NCI-H2081 (cell line): ENCODE data around the gene S100A10.

Experiments
- DNase-seq, 2 experiments: peaks; one replicate each; lab custom pipeline; 2025; lab: John Stamatoyannopoulos, UW

S100A10 gene

DNA sequence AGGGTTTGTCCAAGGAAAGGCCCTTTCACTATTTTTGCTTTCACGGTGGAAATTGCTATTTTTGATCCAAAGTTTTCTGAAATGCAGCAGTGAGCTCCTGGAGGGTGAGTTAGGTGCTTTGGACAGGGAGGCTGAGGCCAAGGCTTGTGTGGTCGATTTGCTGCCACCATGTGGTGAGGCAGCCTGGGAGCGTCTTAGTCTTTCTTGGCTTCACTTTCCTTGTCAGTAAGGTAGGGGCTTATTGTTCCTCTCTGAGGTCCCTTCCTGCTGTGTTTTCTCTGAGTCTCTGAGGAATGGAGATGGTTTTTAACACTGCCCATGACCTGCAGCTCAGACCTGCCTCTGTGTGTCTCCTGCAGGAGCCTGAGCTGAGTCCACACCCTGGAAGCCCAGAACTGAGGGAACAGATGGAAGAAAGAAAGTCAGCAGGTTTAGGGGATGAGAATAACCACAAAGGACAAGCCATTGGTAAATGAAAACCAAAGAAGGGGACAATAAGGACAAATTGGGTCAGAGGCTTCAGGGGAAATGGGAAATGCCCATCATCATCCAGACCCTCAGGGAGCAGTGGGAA, 20.1 kb upstream of the S100A10 start:
- peak in 1 of 2 experiments; percentile 28 for DNase-seq

DNA sequence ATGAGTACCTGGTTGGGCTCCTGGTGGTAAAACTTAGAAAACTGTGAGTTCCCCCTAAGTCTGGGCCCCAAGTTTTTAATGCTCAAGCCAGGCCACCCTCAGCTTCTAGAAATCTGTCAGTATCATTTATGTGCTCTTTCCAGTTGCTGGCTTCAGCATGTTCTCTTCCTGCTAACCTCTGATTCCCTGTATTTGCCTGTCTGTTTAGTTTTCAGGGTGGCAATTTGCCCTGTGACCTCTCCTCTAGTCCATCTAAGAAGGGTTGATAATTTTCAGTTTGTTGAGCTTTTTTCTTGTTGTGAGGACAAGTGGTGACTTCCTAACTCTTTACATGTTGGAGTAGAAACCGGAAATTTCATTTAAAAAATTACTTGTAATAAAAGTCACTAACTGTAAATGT, 16.0 kb upstream of the S100A10 start:
- DNase-seq = no peak

DNA sequence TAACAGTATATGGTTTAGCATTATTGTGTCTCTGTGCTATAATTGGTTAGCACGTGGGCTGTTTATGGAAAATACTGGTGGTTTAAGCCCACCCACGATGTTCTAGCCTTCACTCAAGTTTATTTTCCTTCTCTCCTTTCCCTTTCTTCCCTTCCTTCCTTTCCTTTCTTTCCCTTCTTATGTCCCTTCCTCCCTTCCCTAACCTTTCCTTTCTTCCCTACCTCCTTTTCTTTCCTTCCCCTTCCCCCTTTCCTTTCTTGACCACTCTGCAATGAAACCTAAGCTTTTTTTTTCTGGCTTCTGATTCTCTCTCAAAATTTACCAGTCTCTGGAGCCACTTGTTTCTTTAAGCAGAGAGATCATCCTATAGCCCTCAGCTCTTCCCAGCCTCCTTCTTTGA, 13.4 kb upstream of the S100A10 start:
- DNase-seq = no peak

DNA sequence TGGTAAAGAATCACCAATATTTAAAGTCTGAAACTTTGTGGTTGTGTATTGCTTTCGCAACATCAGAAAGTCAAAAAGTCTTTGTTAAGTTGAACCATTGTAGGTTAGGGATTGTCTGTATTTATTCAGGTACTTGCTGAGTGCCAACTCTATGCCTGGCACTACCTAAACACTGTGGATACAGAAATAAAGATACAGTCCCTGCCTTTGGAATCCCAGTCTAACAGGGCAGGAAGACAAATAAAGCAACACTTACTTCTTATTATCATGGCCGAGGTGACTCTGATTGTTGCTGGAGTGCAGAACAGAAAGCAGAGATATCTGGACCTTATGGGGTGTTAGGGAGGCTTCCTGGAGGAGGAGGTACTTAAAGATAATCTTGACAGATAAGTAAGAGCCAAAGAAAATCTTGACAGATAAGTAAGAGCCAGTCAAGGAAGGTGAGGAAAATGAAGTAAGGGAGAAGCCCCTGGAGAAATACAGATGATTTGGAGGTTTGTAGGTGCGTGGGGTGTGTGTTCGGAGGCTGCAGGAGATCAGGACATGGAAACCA, 11.8 kb upstream of the S100A10 start:
- DNase-seq = no peak

DNA sequence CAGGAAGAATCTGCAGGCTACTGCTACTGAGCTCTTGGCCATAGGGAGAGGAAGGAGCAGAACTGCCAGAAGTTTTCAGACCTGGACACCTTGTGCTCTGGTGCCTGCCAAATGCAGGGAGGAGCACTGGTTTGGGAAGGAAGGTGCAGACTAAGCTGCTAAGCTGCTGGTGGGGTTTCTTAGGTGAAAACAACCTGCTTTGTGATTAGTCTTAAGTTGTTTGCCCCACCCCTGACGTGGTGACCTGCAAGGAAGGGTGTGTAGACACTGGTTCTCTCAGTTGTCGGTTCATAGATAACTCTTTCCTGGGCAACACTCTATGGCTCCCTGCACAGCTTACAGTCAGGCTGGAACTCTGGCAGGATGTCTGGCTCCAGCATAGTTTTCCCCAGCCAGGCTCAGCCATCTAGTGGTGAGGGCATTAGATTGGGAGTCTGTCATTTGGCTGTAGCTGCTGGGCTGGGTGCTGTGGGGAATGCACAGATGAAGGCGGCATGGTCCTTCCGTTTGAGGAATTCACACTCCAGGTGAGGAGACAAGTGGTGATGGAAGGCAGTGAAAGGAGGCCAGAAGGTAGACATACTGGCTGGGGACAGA, 10.3 kb upstream of the S100A10 start:
- DNase-seq = no peak

DNA sequence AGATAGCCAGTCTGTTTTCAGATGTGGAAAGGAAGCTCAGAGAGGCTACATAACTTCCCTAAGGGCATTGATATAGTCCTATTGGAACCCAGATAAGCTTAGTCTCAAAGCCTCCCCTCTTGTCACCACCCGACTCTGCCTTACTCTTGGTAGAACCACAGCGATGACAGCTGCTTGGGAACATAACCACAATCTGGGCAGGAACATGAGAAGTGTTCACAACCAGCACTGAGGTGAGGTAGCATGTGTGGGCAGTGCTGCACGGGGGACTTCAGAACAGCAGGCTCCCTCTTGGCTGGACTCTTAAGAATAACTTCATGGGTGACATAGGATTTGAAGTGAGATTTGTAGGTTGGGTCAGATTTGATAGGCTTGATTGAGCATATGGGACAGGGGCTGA, 9.3 kb upstream of the S100A10 start:
- no peak for DNase-seq

DNA sequence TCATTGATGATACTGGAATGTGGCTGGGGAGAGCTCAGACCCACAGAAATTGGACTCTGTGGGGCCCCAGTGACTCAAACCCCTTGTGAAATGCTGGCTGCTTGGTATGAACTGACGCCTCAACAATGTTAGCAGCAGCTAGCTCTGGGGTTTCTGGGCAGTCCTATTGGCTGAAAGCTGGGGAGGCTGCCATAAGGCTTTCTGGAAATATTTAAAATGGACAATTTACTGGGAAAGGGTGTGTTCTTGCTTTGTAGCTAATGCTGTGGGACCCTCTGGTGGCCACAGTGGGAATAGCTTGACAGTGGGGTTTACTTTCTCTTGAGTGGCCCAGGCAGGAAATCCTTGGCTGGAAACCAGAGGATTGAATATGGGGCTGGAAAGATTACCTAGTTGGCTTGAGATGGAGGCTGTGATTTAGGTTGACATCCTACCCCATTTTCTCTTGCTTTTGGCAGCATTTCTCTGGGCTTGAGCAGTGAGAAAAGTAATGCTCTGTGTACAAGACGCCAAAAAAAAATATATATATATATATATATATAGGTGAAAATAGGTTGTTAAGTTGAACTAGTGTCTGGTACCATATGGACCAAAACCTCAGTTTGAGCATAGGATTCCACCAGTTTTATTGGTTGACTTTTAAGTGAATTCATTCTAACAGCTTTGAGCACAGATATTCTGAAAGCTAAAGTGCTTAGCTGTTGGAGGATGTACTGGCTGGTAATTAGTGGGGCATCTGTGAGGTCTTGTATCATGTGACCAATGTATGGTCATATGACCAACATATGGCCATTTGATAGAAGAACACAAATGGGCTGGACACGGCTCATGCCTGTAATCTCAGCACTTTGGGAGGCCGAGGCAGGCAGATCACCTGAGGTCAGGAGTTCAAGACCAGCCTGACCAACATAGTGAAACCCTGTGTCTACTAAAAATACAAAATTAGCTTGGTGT, 8.2 kb upstream of the S100A10 start:
- peak; percentile 82 to 86 for DNase-seq

DNA sequence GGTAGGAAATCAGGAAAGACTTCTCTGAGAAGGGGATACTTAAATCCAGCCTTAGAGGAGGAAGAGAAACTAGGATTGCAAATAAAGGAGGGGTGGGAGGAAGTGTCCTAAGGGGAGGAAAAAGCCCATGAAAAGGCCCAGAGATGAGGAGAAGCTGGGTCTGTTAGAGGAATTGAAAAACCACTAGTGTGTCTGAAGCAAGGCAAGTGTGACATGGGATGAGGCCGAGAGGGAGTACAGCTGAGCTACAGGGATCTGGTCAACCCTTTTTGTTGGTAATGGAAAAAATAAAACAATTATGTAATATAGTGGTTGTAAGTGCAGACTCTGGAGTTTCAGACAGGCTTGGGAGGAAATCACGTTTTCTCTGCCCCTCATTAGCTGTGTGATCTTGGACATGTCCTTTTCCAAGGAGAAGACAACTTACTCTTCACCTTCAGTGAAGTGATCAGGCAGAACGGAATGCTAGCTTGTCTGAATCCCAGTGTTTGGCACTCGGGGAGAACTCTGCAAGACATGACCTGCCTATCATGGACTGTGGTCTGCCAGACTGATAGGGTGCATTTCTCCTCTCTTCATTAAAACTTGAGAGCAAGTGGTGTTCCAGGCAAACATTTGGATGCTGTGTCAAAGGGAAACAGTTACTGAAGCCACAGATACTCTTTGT, 7.4 kb upstream of the S100A10 start:
- DNase-seq = no peak

DNA sequence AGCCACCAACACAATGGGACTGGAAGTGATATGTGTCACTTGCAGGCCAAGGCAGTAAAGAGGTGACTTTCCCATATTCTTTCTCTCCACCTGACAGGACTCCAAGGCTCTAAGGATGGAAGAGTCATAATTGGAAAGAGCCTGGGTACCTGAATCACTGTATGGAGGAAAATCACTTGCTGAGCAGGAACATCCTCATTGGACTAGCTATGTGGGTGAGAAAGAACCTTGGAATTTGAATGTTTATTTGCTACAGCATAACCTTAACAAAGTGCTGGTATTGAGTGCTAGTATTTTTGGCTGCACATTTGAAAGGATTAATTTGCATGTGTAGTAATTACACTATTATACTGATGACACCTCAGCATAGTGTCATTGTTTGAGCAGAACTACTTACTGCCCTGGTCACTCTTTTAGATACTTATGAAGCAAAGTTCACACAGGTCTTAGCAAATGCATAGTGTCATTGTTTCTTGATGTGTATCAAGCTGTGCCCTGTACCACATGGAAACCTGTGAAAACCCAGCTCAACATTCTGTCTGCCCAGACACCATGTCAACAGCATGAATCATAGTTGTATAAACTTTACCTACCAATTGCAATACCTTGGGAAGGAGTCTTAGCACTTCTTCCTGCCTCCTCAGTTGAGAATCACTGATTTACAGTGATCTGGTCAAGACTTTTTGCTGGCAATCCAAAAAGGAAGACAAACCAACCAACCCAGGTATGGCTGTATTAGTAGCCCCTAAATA, 5.1 kb upstream of the S100A10 start:
- DNase-seq = no peak

DNA sequence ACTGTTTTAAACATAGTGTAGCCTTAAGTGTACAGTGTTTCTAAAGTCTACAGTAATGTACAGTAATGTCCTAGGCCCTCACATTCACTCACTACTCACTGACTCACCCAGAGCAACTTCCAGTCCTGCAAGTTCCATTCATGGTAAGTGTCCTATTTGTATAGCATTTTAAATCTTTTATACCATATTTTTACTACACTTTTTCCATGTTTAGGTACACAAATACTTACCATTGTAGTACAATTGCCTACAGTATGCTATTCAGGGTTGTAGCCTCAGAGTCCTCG, 3.6 kb upstream of the S100A10 start:
- DNase-seq = no peak

DNA sequence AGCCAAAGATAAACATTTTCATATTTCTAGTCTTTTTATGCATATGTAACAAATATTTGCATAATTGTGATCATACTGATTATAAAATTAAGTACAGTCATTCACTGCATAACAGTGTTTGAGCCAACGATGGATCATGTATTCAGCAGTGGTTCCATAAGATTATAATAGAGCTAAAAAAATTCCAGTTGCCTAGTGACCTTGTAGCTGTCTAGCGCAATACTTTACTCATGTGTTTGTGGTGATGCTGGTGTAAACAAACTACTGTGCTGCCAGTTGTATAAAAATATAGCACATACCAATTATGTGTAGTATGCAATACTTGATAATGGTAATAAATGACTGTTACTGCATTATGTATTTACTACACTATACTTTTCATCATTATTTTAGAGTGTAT, 2.1 kb upstream of the S100A10 start:
- no peak for DNase-seq

DNA sequence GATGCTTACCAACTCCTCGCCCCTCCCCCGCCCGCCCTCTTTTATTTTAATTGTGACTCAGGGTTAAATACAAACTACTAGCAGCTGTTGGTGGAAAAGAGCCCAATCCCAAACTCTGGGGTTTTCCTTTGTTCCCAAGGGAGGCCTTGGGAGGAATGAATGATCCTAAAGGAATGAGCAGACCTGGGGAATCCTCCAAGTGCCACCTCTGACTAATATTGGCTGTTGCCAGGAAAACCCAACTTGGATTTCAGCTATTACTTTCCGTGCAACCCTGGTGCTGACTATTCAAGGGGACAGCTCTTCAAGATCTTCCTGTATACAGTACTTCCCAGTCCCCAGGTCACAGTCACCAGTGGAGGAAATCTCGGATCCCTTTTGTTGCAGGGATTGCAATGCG, 1.3 kb upstream of the S100A10 start:
- no peak for DNase-seq

DNA sequence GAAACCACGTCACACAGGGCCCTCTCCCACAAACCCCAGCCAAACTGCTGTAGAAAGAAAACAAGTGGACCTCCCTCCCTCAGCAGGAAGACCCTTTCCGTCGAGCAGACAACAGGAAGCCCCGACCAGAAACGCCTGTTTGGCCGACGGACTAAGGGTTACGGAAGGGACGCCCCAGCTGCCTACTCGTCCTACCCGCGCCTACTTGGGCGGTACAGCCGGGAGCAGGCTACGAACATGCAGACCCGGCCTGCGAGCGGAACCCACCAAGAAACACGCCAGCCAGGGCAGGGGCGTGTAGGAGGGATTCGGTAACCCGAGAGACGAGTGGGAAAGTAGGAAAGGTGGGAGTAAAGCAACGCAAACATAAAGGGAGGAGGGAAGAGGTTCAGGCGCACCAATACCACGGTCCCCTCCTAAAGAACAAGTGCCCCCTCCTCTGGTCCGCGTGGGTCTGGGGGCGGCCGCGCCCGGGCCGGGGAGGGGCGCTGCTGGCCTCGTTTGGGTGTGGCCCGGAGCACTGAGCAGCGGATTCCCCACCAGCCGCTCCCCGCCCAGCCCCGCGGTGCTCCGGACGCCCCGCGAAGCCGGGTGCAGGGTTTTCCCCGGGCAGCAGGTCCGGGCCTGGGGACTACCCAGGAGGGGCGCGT, 450 bp downstream of the S100A10 start:
- peak in 1 of 2 experiments; percentile 7 for DNase-seq

DNA sequence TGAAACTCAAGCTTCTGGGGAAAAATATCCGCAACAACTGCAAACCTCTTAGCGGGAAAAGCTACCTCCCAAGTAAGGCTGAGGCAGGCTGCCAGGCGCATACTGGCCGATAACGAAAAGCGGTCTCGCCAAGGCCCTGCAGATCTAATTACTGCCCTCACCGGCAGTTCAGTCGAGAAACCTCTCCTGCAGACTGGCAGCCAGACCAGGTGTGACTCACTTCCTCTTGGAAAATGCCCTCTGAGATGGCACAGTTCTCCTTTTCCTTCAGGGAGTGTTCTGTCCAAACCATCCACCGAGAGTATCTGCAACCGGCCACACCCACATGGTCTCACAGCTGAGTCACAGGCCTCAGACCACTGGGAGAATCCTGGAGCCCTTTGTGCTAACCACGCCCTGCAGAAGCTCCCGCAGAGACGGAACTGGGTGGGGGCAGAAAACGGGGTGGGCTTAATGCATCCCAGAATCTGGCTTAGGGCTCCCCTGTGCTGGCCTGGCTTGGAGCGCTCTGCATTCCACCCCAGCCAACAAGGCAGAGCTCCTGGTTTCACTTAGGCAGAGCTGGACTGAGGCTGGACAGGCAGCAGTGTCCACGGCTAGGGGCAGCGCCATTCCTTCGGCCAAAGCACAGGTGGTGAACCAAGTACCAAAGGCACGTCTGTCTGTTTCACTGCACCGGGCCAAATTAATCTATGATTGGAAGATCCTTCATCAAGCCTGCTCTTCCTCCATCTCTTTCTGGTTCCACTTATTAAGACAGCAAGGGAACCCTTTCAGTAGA, 1.2 kb downstream of the S100A10 start:
- peak in 1 of 2 experiments; percentile 18 for DNase-seq

DNA sequence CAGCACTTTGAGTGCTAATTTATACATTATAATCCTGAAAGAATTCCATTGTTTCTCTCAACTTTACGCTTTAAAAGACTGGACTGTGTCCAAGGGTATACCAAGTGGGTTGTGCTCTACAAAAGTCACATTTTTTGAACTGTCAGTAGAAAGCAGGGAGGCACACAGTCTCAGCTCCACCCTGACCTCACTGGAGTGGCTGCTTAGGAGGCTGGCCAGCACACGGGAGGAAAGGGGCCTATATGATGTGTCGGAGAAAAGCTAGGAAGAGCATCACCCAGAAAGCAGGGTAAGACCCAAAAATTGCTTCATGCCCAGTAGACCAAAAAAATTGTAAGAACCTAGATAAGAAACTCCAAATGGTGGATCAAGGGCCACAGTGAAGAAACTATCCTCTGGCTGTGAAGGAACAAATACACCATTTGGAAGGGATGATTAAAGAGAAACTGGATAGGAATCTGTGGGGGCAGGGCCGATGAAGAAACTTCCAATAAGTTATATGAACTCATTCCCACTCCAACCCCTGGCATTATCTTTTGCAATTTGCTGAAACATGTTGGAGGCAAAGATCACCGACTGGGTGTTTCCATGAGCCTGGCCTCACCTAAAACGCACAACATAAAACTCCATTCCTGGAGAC, 1.9 kb downstream of the S100A10 start:
- no peak for DNase-seq

DNA sequence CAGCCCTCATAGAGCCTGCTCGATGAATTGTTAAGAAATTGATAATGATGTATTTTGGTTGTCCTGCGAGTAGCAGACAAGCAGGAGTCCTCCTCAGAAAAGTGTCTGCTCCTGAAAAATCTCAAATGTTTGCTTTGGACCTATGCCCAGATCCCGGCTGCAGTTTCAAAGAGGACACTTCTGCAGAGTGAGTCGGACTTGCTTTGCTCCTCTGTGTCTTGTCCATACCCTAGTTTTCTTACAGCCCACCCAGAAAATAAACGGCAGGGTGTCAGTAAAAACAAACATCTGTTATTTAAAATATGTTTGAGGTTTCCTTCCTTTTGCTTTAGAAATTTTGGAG, 2.8 kb downstream of the S100A10 start:
- peak in 1 of 2 experiments; percentile 39 for DNase-seq

DNA sequence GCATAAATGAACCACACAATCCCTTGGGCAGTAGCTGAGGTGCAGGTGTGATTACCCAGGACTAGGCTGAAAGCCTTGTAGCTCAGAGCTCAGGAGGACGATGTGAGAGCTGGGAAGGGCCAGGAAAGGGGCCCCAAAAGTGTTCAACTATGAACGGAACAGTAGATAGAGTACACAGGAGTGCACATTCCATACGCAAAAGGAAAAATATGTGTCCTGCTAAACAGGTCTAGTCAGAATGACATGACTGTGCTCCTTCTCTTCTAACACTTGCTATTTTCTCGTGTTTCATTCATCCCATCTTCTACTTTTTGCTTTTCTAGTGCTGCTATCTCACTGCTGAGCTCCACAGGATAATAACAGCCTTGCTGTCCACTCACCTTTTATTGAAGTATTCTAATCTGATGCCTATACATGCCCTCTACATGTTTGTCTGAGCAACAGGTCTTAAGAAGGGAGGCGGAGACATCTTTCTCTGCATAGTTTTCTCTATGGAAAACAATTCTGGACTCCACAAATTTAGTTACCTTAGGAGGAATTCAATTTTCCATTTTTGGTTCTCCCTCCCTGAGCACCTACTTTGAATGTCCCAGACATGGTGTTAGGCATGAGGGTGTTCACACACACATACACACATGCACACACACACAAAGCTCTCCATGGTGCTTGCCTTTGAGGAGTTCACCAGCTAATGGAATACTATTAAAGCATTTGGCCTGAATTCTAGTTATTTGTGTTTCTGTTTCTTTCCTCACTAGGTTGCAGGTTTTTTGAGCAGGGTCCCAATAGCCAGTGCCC, 3.4 kb downstream of the S100A10 start:
- DNase-seq = no peak

DNA sequence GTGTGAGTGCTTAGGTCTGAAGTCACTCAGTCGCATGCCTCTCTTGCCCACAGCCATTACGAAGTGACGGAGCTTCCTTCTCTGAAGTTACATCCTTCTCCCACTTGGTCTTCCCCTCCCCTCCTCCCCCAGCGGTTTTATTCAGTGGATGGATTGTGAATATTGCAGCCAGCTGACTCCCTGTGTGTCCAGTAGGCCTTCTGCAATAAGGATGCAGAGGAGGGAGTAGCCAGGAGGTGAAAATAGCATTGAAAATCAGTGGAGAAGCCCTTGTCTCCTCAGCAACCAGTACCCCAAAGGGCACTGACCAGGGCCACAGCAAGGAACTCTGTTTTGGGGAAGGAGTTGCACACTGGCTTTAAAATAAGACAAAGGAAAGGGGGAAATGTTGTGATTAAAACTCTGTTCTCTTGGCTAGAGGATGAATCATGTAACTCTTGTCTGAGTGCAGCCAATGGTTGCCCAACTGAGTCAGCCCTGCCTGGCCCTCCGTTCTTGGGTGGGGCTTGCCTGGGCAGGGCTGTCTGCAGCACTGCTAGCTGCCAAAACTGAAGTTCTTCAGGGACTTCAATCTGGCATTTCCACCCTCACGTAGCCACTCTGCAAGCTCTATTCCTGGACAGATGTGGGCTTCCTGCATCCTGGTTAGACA, 4.3 kb downstream of the S100A10 start:
- DNase-seq = no peak
